Fibroblast of skin of right biceps (primary cell): Measurements from ENCODE around the gene GNA15.
A peak's percentile ranks its signal among the peaks of the same experiment; 100 is the strongest.
"Not testable (repeated sequence)": the region's sequence is repeated elsewhere in the genome, so short reads cannot be mapped to it uniquely, and the experiment has no call there.

Source experiments
- DNase-seq: peaks from one replicate; pipeline ENCODE4 v3.0.0-alpha.2; 2013

The GNA15 gene

DNA sequence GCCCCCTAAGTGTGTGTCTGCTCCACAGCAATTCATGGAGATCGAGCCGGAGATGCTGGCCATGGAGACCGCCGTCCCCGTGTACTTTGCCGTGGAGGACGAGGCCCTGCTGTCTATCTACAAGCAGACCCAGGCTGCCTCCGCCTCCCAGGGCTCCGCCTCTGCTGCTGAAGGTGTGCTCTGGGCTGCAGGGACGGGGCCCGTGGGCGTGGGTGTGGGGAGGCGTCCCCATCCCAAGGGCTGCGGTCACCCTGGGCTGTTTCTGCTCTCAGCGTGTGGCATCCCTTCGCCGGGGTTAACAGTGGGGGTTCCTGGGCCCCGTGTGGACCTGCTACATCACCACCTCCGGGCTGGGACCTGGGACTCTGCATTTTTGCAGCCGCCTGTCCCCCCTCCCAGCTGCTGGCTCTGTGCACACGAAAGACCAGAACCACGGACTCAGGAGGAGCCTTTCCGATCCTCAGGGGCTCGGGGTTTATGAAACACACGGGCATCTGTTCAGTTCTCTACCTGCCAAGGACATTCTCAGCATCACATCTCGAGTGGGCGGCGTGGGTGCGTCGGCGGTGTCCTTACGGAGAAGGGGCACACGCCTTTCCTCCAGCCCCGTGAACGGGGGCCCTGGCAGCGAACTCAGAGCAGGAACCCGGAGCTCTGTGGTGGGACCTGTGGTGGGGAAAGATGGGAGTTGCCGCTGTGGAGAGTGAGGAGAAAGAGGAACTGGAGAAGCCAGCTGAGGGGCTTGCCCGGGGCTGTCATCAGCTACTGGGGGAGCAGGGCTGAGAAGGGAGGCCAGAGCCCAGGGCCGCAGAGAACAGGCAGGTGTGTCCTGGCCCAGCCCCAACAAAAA, 57.6 kb downstream of the GNA15 start:
- DNase-seq: no peak

DNA sequence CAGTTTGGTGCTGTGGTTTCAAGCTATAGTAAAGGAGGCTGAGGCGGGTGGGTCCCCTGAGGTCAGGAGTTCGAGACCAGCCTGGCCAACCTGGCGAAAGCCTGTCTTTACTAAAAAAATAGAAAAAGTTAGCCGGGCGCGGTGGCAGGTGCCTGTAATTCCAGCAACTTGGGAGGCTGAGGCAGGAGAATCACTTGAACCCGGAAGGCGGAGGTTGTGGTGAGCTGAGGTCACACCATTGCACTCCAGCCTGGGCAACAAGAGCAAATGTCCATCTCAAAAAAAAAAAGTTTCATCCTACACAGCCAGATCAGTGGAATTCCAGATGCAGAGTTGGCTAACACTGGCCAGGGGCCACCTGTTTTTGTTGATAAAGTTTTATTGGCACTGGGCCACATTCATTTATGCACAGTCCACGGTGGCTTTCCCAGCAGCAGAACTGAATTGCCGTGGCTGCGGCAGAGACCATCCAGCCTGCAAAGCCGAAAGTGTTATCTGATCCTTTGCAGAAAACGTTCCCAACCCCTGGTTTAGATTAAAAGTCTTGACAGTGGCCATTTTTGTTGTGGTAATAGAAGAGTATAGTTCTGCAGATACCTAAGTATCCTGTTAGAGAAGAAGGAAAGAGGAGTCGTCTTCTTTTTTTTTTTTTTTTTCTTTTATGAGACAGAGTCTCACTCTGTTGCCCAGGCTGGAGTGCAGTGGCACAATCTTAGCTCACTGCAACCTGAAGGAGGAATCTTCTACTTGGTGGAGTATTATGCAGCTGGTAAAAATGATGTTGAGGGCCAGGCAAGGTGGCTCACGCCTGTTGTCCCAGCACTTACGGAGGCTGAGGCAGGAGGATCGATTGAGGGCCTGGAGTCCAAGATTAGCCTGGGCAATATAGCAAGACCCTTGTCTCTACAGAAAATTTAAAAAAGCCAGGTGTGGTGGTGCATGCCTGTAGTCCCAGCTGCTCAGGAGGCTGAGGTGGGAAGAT, 58.6 kb downstream of the GNA15 start:
- no peak for DNase-seq

DNA sequence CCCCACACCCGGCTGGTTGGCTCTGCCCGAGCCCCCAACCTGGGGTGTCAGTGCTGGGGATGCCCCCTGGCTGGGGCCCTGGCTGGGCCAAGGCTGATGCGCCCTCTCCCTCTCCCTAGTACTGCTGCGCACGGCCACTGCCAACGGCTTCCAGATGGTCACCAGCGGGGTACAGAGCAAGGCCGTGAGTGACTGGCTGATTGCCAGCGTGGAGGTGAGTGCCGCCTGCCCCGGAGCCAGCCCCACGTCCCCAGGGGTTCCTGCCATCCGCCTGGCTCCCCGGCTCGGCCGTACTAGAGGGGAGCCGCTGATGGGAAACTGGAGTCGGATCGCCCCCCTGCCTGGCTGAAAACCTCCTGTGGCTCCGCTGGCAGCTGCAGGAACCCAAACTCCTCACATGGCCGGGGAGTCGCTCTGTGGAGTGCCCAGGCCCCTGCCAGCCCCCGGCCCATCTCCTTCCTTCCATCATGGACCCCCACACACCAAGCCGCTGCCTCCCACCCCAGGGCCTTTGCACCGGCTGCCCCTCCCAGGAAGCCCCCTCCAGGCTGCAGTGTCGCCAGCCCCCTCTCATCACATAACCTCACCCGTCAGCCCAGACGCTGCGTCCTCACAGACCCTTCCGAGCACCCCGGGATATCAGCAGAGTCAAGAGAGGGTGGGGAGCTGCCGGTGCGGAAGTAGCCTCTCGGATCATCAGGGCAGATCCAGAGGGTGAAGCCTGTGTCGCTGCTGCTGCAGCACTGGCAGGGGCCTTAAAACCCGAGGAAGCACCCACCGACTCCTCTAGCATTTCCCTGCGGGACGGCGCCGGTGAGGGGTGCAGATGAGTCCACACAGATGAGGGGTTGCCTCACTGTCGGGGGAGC, 60.5 kb downstream of the GNA15 start:
- no peak for DNase-seq

DNA sequence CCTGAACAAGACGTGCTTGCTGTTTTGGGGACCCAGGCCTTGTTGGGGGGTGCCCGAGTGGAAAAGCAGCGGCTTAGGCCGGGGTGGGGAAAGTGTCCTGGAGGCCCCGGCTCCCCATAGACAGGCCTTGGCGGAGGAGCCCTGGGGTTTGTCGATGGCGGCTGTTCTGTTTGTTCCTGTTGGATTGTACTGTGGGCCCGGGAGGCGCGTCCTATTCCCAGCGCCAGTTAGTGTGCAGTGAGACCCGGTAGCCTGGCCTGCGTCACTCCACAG, 61.0 kb downstream of the GNA15 start:
- DNase-seq: no peak

DNA sequence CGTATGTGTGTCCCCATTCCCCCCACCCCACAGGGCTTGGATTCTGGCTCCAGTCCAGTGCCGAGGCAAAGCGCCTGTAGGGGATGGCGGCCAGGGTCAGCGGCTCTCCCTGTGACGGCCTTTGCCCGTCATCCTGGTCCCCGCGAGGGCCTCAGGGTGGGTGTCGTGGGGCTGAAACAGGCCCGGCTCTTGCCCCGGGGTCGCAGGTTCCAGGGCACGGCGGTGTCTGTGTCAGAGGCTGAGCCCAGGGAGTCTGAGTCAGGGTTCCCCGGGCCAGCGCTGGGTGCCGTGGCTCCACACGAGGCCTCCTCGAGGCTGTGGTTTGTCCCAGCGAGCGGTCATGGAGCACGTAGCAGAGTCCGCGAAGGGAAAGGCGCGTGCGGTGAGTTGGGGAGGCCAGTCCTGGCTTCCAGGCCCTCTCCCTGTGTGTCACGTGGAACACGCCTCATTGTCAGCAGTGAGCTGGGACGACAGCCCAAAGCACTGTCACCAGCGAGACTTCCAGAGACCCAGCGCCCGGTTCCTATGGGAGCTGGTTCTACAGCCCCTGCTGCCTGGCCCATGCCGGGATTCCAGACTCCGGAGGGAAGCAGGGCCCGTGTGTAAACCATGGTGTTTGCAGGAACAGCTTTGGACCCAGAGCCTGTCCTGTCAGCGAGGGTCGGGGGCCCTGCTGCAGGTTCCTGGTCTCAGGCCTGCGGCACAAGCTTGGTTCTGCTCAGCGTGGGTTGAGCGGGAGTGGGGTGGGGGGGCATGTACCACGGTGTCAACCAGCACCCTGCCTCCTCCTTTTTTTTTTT, 63.3 kb downstream of the GNA15 start:
- no peak for DNase-seq

DNA sequence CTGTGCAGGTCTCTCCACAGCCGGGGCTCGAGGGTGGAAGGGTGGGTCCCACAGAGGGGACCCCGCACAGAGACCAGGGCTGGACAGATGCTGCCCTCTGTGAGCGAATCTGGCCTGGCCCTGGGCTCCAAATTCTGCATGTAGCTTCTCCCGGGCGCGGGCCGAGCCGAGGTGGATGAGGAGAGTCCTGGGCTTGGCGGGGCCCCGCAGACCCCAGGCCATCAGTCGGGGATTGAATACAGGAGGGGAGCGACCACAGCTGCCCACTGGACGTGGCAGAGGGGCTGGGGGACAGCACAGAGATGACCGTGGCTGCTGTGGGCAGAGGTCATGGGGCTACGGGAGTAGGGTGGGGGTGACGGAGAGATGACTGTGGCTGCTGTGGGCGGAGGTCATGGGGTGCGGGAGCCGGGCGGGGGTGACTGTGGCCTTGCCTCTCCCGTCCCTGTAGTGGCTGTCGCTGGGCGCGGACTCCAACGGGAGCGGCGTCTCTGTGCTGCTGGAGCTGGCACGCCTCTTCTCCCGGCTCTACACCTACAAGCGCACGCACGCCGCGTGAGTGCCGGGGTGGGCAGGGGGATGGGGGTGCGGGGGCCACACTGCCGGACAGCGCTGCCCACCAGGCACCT, 65.4 kb downstream of the GNA15 start:
- DNase-seq: no peak

DNA sequence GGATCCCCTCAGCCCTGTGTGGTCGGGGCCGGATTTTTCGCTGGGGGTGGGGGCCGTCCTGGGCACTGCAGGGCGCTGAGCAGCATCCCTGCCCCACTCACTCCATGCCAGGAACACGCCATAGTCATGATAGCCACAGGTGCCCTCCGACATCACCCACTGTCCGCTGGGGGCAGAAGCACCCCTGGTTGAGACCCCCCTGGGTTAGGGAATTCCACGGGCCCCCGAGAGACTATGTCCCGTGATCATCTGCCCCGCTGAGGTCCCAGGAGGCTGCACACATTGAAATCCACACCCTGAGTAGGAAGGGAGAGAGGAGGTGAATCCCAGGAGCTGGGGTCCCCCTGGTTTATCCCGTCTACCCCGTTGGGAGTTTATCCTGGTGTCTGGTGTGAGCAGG, 66.1 kb downstream of the GNA15 start:
- no peak for DNase-seq

DNA sequence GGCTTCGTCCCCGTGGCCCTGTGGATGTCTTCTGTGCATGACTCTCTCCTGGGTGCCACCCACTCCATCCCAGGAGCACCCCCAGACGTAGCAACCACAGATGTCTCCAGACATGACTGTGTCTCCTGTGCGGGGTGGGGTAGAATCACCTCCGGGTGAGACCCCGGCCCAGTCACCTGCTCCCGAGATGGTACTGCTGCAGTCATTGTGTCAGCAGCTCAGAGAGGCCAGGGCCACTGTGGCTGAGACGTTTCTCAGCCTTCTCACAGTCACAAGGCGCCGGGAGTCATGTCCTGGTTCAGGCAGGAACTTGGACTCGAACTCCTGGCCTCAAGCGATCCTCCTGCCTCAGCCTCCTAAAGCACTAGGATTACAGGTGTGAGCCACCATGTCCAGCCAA, 66.5 kb downstream of the GNA15 start:
- no peak for DNase-seq

DNA sequence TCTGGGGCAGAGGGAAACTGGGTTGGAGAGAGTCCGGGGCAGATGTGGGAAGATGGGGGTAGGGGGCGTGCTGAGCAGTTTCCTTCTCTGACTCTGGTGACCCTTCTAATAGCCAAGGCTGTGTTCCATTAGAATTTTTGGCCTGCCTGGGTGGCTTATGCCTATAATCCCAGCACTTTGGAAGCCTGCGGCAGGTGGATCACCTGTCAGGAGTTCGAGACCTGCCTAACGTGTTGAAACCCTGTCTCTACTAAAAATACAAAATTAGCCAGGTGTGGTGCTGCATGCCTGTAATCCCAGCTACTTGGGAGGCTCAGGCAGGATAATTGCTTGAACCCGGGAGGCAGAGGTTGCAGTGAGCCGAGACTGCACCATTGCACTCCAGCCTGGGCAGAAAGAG, 67.1 kb downstream of the GNA15 start:
- DNase-seq: not testable (repeated sequence)

DNA sequence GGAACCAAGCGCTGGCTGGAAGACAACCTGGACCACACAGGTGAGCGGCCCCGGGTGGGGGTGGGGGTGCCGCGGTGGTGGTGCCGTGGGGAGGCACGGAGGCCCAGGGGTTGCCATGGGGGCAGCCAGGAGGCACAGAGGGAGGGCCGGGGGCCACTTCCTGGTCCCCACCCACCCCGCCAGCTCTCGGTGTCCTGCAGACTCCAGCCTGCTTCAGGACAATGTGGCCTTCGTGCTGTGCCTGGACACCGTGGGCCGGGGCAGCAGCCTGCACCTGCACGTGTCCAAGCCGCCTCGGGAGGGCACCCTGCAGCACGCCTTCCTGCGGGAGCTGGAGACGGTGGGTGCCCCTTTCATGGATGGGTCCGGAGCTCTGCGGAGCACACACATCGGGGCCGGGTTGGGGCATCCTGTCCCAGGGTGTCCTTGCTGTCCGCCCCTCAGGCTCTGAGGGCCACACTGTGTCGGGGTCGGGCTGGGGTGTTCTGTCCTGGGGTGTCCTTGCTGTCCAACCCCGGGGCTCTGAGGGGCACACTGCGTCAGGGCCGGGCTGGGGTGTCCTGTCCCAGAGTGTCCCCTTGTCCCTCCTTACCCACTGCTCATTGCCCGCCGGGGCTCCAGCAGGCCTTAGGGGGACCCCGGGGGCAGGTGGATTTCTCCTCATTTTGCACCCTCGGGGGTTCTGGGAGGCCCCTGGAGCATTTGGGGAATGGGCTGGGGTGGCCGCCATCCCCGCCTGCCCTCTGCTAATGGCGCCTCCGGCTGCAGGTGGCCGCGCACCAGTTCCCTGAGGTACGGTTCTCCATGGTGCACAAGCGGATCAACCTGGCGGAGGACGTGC, 68.2 kb downstream of the GNA15 start:
- no peak for DNase-seq

DNA sequence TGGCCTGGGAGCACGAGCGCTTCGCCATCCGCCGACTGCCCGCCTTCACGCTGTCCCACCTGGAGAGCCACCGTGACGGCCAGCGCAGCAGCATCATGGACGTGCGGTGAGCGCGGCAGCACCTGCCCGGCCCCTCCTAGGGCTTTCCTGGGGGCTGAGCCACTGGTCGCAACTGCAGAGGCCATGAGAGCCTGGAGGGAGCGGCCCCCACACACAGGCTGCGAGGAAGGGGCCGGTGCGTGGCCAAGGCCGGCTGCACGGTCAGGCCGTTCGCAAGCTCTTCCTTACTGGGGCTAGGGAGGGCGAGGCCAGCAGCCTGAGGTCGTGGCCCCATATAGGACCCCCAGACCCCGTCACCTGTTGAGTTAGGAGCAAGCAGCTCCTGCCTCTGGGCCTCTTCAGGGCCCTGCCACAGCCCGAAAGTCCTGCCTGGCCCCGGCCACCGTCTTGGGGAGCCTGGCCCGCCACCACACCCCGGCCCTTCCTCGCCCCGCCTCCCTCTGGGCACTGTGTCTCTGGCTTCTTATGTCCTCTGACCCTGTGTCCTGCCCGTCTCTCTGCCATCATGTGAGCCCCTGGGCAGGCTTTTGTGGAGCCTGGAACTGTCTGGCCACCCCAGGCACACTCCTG, 68.9 kb downstream of the GNA15 start:
- no peak for DNase-seq

DNA sequence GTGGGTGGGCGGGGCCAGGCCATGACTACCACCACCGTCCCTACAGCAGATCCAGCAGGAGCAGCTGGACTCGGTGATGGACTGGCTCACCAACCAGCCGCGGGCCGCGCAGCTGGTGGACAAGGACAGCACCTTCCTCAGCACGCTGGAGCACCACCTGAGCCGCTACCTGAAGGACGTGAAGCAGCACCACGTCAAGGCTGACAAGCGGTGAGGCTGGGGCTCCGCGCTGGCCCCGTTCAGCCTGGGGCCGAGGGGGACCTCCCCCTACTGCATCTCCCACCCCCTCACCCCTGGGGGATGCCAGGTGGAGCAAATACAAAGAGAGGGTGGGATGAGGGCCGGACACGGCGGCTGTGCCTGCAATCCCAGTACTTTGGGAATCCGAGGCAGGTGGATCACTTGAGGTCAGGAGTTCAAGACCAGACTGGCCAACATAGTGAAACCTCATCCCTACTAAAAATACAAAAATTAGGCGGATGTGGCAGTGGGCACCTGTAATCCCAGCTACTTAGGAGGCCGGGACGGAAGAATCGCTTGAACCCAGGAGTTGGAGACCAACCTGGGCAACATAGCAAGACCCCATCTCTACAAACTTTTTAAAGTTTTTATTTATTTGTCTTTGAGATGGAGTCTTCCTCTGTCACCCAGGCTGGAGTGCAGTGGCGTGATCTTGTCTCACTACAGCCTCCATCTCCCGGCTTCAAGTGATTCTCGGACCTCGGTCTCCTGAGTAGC, 70.6 kb downstream of the GNA15 start:
- DNase-seq: no peak

DNA sequence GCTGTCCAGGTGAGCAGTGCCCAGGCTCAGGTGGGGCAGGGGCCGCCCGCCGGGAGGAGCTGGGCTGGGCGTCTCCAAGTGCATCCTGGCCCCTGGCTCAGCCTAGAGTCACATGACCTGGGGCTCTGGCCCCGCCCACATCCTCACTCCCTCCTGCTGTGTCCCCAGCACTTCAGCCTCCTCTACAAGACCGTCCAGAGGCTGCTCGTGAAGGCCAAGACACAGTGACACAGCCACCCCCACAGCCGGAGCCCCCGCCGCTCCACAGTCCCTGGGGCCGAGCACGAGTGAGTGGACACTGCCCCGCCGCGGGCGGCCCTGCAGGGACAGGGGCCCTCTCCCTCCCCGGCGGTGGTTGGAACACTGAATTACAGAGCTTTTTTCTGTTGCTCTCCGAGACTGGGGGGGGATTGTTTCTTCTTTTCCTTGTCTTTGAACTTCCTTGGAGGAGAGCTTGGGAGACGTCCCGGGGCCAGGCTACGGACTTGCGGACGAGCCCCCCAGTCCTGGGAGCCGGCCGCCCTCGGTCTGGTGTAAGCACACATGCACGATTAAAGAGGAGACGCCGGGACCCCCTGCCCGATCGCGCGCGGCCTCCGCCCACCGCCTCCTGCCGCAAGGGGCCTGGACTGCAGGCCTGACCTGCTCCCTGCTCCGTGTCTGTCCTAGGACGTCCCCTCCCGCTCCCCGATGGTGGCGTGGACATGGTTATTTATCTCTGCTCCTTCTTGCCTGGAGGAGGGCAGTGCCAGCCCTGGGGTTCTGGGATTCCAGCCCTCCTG, 71.8 kb downstream of the GNA15 start:
- DNase-seq: no peak

DNA sequence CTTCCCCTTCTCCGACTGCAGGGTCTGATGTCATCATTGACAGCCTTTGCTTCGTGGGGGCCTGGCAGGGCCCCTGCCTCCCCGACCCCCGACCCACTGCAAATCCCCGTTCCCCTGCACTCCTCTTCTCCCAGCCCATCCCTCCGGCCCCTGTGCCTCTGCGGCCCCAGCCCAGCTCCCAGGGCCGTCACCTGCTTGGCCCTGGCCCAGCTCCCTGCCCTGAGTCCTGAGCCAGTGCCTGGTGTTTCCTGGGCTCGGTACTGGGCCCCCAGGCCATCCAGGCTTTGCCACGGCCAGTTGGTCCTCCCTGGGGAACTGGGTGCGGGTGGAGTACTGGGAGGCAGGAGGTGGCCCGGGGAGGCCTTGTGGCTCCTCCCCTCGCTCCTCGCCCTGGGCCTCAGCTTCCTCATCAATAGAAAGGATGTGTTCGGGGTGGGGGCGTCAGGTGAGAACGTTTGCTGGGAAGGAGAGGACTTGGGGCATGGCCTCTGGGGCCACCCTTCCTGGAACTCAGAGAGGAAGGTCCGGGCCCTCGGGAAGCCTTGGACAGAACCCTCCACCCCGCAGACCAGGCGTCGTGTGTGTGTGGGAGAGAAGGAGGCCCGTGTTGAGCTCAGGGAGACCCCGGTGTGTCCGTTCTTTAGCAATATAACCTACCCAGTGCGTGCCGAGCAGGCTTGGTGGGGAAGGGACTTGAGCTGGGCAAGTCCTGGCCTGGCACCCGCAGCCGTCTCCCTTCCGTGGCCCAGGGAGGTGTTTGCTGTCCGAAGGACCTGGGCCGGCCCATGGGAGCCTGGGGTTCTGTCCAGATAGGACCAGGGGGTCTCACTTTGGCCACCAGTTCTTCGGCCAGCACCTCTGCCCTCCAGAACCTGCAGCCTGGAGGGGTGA, 72.7 kb downstream of the GNA15 start:
- DNase-seq: no peak

DNA sequence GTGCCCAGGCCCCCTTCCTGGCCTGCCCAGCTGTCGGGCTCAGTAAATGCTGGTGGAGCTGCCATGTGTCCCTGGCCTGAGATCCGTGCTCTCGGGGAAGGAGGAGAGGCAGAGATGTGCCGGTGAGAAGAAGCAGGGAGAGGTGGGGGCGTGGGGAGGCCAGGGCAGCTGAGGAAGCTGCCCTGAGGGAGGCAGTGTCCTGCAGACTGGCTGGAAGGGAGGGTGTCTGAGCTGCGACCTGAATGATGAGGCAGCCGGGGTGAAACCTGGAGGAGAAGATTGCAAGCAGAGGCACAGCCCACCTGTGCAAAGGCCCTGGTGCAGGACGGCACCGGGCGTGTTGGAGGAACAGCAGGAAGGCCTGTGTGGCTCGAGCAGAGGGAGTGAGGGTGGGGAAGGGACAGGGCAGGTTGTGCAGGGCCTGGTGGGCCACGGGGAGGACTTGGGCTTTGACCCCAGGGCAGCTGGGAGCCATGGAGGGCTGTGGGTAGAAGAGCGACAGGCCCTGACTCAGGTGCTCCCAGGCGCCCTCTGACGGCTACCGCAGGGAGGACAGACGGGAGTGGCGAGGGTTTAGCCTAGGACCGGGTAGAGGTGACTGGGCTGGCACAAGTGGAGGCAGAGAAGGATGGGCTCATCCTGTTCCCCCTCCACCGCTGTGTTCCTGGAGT, 74.6 kb downstream of the GNA15 start:
- peak; percentile 14 for DNase-seq

DNA sequence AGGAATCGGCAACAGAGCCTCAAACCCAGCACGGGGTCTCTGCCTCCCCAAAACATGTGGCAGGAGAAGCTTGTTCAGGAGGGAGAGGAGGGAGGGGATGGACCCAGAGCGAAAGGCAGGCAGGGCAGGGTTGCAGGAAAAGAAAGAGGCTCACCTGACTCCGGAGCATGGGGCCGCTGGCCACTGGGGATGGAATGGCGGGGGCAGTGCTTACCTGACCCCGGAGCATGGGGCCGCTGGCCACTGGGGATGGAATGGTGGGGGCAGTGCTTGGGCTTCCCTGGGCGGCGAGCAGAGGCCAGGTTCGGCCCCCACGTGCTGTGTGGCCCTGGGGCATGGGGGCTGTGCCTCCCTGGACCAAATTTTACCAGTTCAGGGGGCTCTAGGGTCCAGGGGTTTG, 75.4 kb downstream of the GNA15 start:
- no peak for DNase-seq

DNA sequence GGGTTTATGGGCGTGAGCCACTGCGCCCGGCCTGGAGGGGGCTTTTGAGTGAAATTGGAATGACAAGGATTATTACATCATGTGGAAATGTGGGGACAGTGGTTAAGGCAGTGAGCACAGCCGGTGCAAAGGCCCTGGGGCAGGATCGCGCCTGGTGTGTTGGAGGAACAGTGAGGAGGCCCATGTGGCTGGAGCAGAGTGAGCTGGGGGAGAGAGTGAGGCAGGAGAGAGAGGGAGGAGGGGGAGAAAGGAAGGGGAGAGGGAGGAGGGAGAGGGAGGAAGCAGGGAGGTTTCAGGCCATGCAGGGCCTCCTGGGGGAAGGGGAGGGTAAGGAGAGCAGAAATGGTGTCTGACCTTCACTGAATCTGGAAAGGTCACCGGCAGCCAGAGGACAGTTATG, 77.3 kb downstream of the GNA15 start:
- DNase-seq: no peak
